ENCODE data around the gene TM9SF1. TPM values are rescaled to one million over a fixed set of nuclear protein-coding genes. Genes with fewer than 3 reads are reported as not detected.

Gene TM9SF1, protein sequence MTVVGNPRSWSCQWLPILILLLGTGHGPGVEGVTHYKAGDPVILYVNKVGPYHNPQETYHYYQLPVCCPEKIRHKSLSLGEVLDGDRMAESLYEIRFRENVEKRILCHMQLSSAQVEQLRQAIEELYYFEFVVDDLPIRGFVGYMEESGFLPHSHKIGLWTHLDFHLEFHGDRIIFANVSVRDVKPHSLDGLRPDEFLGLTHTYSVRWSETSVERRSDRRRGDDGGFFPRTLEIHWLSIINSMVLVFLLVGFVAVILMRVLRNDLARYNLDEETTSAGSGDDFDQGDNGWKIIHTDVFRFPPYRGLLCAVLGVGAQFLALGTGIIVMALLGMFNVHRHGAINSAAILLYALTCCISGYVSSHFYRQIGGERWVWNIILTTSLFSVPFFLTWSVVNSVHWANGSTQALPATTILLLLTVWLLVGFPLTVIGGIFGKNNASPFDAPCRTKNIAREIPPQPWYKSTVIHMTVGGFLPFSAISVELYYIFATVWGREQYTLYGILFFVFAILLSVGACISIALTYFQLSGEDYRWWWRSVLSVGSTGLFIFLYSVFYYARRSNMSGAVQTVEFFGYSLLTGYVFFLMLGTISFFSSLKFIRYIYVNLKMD
- total RNA-seq = 52.8 and 58.4 TPM in 2 replicates

DNA sequence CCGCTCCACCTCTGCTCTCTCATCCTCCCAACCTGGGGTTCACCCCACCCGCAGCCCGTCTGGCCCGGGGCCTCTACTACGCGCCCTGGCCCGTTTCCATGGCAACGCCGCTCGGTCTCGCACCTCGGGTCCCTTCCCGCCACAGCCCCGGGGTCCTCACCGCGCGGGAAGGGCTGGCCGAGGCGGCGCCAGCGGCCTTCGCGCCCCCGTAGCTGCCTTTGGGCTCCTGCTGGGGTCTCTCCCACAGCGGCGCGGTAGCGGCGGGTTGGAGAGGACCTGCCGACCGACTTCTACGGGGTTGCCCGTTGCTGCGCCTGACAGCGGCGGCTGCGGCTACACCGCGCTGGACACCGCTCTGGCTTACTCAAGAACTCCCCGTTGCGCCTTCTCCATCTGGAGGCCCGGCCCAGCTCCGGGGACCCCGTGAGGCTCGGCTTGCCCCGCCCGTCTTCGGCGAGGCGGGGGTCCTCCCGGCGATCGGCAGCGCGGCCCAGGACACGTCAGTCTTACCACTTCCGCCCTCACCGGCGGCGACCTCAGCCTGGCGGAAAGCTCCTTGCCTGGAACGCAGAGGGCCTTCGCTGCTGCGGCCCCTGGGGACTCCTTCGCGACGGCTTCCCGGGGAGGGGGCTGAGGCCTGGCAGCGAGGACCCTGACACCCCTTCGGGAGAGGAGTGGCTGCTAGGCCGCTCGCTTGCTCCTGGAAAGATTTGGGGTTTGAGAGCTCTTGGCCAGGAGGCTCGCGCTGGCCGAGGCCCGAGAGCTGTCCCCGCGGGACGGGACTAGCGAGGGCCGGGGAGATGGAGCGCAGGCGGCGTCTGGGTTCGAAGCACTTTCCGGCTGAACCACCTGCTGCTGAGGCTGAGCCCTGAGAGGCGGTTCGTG is at the start of gene TM9SF1:
TM9SF1 (minus strand) TSS at position 256 of the 885 bp plus-strand sequence. CDS start 422 bp downstream, outside the sequence.

DNA sequence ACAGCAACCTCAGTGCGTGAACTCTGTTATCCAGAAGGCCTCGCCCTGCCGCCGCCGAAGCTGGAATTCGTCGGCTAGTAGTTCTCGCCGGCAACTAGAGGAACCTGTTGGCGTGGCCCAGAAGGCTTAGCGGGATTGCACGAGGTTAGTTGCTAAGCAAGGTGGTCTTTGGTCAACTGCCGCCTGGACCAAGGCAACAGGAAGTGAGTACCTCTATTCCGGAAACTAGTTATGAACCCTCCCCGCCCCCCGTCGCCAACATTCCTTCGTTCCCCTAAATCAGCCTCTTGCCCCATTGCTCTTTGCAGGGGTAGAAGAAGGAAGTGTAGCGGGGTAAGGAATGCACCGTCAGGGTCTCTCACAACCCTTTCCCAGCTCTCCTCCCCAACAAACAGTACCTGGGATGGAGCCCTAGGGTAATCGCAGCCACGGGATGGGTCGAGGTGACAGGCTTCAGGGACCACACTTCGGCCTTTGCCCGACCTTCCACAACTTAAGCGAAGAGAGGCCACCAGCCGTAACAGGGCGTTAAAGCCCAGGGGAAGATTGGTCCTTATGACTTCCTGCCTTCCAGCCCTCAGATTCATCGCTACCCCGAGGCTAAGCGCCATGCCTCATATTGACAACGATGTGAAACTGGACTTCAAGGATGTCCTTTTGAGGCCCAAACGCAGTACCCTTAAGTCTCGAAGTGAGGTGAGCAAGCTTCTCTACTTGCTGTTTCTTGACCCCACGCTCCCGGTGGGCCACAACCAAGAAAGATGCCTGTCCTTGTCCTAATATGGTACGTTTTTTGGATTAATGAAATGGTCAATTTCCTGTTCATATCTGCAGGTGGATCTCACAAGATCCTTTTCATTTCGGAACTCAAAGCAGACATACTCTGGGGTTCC is 37.6 kb upstream of the TM9SF1 start, which contains the start of gene GMPR2:
GMPR2 (plus strand) TSS at position 285 of the 893 bp plus-strand sequence; CDS start at position 610, 325 bp downstream.

DNA sequence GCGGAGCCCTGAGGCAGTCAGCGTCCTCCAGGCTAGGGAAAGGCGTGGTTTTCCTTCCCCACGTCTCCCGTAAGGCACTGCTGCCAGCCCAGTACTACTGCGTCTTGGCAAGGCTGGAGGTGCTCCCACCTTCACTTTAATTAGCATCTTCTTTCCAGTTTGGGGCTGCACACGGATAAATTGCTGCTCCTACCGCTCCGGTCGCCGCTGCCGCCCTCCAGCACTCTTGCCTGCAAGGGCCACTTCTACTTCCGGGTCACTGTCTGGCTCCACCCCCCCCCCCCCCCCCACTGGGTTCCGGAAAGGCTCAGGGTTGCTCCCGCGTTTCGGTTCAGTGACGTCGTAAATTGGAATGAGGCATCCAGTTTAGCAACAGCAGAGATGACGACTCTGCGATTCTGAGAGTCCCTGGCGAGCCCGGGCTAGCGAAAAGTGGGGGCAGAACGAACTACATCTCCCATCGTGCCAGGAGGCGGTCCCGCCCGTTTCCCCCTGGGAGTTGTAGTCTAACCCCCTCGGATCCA is 36.9 kb upstream of the TM9SF1 start, which contains the start of gene NEDD8:
NEDD8 (minus strand) TSS at position 247 of the 524 bp plus-strand sequence; CDS start at position 147, 100 bp downstream.

DNA sequence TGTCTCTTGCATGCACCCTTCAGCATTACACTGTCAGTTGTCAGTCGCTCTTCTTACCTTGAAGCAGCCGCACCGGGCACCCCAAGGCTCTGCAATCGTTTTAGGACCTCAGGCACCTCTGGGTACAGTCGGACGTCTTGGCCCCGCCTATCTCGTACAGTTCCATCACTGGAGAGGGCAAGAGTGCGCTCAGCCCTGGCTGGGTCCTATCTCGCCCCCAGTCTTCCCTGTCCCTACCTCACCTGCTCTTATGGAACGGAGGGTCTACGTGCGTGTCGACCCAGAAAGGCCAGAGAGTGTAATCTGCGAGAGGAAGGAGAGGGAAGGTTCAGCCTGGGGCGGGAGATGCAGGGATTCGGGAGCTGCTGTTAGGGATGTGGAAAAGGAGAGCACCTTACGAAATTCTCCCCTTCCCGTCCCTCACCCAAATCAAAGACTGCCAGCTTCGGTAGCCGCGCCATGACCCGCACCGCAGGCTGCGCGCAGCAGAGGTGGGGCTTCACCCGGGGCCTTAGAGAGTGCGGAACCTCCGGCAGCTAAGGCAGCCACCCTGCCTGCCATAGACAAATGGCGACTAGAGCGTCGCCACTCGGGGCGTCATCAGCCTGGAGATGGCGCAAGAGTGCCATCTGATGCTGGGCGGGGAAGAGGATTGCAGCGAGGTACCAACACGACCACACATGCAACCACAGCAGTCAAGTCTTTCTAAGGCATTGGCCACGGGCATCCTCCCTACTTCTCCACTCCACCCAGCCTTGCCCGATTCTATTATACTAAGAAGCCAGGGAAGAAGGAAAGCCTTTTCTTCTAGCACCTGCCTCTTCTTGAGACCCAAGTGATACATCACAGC is 20.5 kb upstream of the TM9SF1 start, which contains the start of gene MDP1:
MDP1 (minus strand) TSS at position 572 of the 850 bp plus-strand sequence; CDS start at position 461, 111 bp downstream.

DNA sequence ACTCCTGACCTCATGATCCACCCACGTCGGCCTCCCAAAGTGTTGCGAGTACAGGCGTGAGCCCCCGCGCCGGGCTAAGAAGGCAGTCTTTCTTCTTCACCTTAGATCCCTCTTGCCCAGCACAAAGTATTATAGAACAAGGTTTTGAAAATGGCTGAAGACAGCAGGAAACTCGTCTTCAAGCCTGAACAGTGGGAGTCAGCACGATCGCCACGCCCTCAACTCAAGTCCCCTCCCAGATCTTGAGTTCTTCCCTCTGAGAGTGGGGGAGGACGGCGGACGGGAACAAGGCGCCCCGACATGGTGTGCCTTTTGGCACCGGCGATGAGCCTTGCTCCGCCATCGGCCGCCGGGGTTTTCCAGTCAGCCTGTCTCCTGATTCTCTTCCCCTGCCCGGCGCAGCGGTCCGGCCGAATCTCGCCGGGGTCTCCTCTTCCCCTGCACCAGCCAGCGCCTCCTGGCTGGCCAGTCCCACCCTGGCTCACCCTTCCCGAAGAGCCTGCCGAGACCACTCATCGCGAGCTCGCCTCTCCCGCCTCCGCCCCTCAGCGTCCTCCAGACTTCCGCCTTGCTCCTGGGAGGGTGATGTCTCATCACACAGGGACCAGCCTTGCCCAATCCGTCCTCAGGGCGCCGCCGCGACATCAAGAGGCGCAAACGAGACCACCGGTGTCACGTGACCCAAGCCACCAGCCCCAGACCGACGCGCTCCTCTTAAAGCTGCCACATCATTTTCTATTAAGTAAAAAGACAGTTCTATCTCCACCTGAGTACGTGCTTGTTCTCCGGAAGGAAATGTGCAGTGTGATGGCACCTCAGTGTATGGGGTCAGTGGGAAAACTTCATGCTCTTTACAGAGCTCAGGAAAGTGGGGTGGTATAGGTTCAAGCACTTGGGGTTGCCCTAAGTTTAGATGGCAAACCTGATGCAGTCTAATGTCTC is 18.0 kb upstream of the TM9SF1 start, which contains the start of gene CHMP4A:
CHMP4A (minus strand) TSS at position 565 of the 942 bp plus-strand sequence; CDS start at position 516, 49 bp downstream.

DNA sequence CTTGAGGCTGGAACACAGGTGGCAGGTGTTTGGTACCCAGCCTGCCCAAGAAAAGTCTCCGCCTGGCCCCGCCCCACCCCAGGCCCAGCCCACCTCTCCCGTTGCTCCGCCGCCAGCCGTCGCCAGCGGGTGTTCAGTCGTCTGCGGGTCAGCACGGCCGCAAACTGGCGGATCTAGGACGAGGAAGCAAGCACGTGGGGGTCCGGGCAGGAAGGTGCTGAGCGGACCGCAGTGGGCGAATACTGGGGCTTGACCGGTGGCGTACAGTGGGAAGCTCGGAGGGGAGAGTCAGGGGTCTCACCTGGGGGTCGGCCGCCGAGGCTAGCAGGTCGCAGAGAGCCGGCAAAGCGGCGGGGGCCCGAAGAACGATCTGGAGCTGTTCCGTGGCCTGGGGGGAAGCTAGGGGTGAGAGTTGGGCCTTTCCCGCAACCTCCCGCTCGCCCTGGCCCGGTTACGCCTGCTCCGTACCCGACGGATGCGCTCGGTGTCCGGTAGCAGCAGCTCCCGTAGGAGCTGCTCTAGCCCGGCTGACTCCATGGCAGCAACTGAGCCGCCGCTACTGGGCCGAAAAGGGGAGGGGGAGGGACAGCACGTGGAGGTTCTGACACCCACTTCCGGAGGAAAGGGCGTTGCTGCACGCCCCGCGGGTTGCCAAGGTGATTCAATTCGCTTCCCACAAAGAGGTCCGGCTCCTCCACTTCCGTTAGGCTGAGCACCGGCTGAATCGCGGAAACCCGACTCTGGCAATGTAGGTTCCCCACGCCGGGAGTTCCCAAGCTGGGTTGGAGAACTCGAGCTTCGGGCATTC is 6.8 kb downstream of the TM9SF1 start, which contains the start of gene IPO4:
IPO4 (minus strand) TSS at position 566 of the 808 bp plus-strand sequence; CDS start at position 537, 29 bp downstream.

DNA sequence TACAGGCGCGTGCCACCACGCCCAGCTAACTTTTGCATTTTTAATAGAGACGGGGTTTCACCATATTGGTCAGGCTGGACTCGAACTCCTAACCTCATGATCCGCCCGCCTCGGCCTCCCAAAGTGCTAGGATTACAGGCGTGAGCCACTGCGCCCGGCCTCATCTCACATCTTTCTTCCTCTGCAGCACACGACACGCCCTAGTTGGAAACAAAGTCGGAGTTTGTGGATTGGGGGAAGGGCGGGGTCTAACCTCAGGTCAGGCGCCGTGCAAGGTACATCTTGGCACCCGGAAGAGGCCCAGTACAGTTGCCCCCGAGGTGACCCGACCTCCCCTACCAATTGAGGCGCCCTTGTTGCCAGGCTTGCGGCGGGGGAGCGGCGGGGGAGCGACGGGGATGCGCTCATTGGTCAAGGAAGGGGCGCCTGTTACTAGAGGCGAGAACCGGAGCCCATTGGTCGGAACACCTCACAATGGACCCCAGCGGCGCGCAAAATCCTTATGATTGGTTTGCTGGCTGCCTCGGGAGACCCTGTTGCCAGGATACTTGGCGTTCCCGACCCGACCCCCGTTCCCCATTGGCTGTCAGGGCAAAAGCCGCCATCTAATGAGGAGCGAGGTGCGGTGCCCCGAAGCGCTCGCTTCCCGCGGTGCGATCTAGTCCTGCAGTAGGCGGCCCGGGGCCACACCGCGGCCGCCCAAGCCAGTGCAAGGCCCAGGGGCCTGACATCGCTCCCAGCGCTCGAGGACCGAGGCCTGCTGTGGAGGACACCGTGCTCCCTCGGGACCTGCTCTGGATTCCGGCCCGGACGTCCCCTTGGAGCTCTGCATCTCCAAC is 23.6 kb downstream of the TM9SF1 start, which contains the start of gene REC8:
REC8 (plus strand) TSS at position 659 of the 839 bp plus-strand sequence. CDS start 473 bp downstream, outside the sequence.

DNA sequence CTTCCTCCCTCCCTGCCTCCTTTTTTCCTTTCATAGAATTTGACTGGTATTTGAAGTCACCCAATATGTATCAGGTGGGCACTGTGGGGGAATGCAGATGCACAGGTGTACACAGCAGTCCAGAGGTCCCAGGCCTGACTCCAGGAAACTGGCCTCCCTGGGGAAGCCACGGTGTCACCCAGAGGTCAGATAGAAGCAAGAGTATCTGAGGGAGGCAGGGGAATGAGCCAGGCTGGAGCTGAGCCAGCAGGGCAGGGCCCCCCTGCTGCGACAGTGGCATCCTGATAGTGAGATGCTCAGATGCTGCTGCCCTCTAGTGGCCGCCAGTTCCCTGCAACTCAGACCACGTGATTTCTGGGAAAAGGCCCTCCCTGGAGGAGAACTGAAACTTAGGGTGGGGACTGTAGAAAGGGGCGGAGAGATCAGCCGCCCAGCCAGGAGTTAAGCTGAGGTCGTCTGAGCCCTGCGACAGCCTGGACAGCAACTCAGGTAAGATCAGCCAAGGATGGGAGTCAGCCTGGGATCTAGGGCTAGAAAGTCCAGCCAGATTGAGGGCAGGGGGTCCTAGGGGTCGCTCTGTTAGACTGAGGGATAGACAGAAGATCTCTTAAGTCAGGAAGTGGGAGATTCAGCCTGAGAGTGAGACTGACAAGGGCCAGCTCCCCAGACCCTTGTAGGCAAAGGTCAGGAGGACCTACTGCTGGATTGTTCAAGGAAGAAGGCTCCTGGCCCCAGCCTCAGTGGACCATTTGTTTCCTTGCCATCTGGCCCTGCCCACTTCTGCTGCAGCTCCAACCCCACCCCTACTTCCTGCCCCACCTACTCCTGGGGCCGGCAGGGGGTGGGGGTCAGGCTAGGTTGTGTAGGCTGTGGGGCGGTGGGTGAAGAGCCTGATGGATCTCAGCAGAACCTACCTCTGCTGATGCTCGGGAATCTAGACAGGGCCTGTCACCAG is 34.1 kb downstream of the TM9SF1 start, which contains the start of gene IRF9:
IRF9 (plus strand) TSS at position 416 of the 955 bp plus-strand sequence. CDS start 880 bp downstream, outside the sequence.

DNA sequence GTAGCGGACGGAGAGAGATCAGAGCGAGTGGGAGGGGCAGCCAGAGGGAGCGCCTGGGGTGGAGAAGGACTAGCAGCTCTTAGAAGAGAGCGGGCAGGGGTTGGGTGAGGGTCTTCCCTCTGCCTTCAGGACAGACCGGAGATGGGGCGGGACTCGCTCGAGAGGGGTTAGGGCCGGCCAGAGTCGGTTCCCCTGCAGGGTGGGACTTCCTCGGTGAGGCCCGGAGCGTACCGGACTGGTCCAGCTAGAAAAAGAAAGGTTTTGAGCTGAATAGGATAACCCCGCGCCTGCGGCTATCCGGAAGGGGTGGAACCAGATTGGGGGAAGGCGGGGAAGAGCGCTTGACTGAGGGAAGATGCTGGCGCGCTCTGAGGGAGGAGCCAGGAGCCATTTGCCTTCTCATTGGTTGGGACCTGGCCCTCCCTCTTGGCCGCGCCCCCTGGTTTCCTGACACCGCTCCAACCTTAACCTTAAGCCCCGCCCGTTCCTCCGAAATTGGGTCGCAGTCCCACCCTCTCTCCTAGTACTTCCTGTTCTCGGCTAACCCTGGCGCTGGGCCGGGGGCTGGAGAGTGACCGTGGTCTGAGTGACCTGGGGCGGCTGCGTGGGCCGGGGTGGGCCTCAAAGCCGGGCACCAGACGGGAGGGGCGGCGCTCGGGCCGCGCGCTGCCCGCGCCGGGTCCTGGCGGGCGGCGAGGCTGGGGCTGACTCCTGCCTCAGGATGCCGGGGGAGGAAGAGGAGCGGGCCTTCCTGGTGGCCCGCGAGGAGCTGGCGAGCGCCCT is 48.1 kb downstream of the TM9SF1 start, which contains the start of gene RNF31:
RNF31 (plus strand) TSS at position 521 of the 783 bp plus-strand sequence; CDS start at position 722, 201 bp downstream.

DNA sequence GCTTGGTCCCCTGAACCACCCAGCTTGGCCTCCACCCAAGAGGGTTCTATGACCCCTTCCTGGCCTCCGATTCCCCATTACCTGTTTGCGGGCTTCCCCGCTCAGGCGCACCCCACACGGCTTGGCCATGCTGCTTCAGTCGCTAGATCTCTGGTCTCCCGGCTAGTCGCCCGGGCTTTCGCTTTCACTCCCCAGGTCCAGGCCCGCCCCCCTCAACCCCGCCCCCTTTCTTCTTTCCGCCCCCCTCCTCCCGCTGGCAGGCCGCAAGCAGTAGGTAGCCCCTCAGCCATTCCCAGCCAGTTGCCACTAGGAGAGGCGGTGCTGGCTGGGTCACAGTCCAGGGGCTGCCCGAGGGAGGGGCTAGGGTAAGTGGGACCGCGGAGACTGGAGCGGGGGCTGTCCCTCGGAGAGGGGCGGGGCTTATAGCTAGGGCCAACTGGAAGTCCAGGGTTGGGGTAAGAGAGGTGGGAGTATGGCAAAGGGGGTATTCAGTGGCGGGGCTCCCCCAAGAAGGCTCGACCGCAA is 48.7 kb downstream of the TM9SF1 start, which contains the start of gene PSME2:
PSME2 (minus strand) TSS at position 158 of the 525 bp plus-strand sequence; CDS start at position 129, 29 bp downstream.

DNA sequence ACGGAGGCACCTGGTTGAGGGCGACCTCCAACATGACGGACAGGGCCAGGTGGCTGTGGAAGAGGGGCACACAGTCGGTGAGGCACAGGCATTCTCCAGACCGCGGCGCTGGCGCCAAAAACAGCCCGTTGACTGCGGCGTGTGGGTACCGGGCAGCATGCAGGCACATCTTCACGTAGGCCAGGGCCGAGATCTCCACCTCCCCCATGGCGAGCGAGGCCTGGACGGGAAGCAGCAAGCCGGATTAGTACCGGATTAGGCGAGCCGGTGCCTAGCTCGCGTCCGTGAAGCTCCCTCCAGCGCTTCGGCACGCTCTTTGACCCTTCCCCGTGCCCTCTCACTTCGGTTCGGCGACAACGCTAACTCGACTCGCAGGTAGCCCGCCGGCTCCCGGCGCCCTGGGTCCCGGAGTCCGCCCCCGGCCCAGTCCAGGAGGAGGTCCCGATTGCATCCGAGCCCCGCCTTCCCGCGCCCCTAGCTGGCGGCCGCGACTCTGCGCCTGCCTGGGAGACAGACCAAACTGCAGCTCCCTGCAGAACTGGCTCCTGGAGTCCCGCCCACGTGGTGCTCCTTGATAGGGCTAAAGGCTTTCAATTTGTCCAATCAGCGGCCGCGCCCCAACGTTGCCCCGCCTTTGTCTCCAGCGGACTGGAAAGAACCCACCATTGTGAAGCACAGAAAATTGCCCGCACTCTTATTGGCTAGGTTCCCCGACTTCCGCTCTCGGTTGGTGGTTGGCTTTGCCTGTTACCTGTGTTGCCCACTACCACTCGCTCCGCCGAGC is 54.0 kb downstream of the TM9SF1 start, which contains the start of gene EMC9:
EMC9 (minus strand) TSS at position 495 of the 784 bp plus-strand sequence; CDS start at position 208, 287 bp downstream.

All from aortic smooth muscle cell (primary cell).